ENCODE results near the gene NBEA. TPM values are rescaled to one million over a fixed set of nuclear protein-coding genes. Genes with fewer than 3 reads are reported as not detected.

The NBEA gene
- total RNA-seq, 3 donors from 2014 or later: 7.5 to 18.6 (median 16.1) TPM

- no peaks in the 10 kb centered on the region for H3K9me3 ChIP-seq
- H3K27ac ChIP-seq: peak overlapping the region; percentile 40 to 87
- TF ChIP-seq POLR2A (IDR thresholded peaks at IDR 0.05): no peak
- TF ChIP-seq CTCF (IDR thresholded peaks at IDR 0.05): no peak
- no peak for TF ChIP-seq POLR2AphosphoS5 (IDR thresholded peaks at IDR 0.05)
- H3K4me3 ChIP-seq: no peak overlapping the region
- no peaks in the 10 kb centered on the region for H3K27me3 ChIP-seq
- intact Hi-C loops (cut with DNase I; ENCODE audit: low total_unique reads): no loop called here
- no peak for DNase-seq (ENCODE audit: low spot score in 2 of 2)
- H3K36me3 ChIP-seq: no peaks in the 10 kb centered on the region
- no peaks in the 10 kb centered on the region for H3K4me1 ChIP-seq
Measured at GRCh38 chr13:35693134-35693784, 751.2 kb downstream of the NBEA start.

- Histone ChIP-seq H3K4me3 (no peak overlapping the region), H3K36me3 (no peaks in the 10 kb centered on the region), H3K27me3 (no peaks in the 10 kb centered on the region), H3K4me1 (no peaks in the 10 kb centered on the region), H3K27ac (peak overlapping the region; percentile 40 to 87), H3K9me3 (no peaks in the 10 kb centered on the region)
- intact Hi-C loops (cut with DNase I; ENCODE audit: low total_unique reads): no loop called here
- TF ChIP-seq POLR2A (IDR thresholded peaks at IDR 0.05) (no peak), CTCF (IDR thresholded peaks at IDR 0.05) (no peak), POLR2AphosphoS5 (IDR thresholded peaks at IDR 0.05) (no peak)
- DNase-seq (ENCODE audit: low spot score in 2 of 2): no peak
Measured at GRCh38 chr13:35694031-35694430, 752.0 kb downstream of the NBEA start.

- TF ChIP-seq CTCF (IDR thresholded peaks at IDR 0.05): no peak
- no peak for TF ChIP-seq POLR2A (IDR thresholded peaks at IDR 0.05)
- no peak for TF ChIP-seq POLR2AphosphoS5 (IDR thresholded peaks at IDR 0.05)
- Histone ChIP-seq H3K27ac (peak overlapping the region; percentile 43 to 87), H3K9me3 (no peaks in the 10 kb centered on the region), H3K4me1 (no peaks in the 10 kb centered on the region), H3K36me3 (no peaks in the 10 kb centered on the region), H3K4me3 (peak overlapping the region in 1 of 3 donors; percentile 40), H3K27me3 (no peaks in the 10 kb centered on the region)
- intact Hi-C loops (cut with DNase I; ENCODE audit: low total_unique reads): no loop called here
- DNase-seq (ENCODE audit: low spot score in 2 of 2): no peak
Measured at GRCh38 chr13:35694549-35695447, 752.7 kb downstream of the NBEA start.

GRCh38 chr13:35695448-35695770, 753.3 kb downstream of the NBEA start:
- no peaks in the 10 kb centered on the region for H3K36me3 ChIP-seq
- no peaks in the 10 kb centered on the region for H3K4me1 ChIP-seq
- DNase-seq (ENCODE audit: low spot score in 2 of 2): no peak
- intact Hi-C loops (cut with DNase I; ENCODE audit: low total_unique reads): no loop called here
- no peaks in the 10 kb centered on the region for H3K9me3 ChIP-seq
- TF ChIP-seq POLR2AphosphoS5 (IDR thresholded peaks at IDR 0.05) (no peak), CTCF (IDR thresholded peaks at IDR 0.05) (no peak), POLR2A (IDR thresholded peaks at IDR 0.05) (no peak)
- H3K27me3 ChIP-seq: no peaks in the 10 kb centered on the region
- H3K27ac ChIP-seq: peak overlapping the region; percentile 43 to 87
- H3K4me3 ChIP-seq: peak overlapping the region in 1 of 3 donors; percentile 40

- DNase-seq (ENCODE audit: low spot score in 2 of 2): no peak
- Histone ChIP-seq H3K9me3 (no peaks in the 10 kb centered on the region), H3K36me3 (no peaks in the 10 kb centered on the region), H3K27ac (peak overlapping the region; percentile 48 to 87), H3K4me3 (peak overlapping the region in 1 of 3 donors; percentile 44), H3K27me3 (no peaks in the 10 kb centered on the region), H3K4me1 (no peaks in the 10 kb centered on the region)
- intact Hi-C loops (cut with DNase I; ENCODE audit: low total_unique reads): no loop called here
- TF ChIP-seq POLR2AphosphoS5 (IDR thresholded peaks at IDR 0.05) (no peak), CTCF (IDR thresholded peaks at IDR 0.05) (no peak), POLR2A (IDR thresholded peaks at IDR 0.05) (no peak)
Measured at GRCh38 chr13:35697186-35697730, 755.2 kb downstream of the NBEA start.

All from breast epithelium (tissue), 4 donors.